Cerebellar cortex (tissue), 1 donor: Measurements from ENCODE around the gene USP12.
"Not testable (repeated sequence)": the region's sequence is repeated elsewhere in the genome, so short reads cannot be mapped to it uniquely, and the experiment has no call there.

Source experiments
- DNase-seq: peaks from one replicate; pipeline ENCODE4 v3.0.0-alpha.2; 2015; ENCODE audit warnings: low spot score

Gene USP12

DNA sequence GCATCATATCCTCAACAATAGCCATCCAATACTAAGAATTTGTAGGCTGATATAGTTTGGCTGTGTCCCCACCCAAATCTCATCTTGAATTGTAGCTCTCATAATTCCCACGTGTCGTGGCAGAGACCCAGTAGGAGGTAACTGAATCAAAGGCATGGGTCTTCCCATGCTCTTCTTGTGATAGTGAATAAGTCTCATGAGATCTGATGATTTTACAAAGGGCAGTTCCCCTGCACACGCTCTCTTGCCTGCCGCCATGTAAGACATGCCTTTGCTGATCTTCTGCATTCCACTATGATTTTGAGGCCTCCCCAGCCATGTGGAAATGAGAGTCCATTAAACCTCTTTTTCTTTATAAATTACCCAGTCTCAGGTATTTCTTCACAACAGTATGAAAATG lies 48.2 kb downstream of the USP12 start:
- not testable (repeated sequence) for DNase-seq

DNA sequence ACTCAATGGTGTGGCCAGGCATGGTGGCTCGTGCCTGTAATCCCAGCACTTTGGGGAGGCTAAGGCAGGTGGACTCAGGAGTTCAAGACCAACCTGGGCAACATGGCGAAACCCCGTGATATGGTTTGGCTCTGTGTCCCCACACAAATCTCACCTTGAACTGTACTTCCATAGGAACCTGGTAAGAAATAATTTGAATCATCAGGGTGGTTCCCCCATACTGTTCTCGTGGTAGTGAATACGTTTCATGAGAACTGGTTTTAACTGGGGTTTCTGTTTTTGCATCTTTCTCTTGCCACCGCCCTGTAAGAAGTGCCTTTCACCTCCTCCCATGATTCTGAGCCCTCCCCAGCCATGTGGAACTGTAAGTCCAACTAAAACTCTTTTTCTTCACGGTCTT lies 49.6 kb downstream of the USP12 start:
- no peak for DNase-seq

DNA sequence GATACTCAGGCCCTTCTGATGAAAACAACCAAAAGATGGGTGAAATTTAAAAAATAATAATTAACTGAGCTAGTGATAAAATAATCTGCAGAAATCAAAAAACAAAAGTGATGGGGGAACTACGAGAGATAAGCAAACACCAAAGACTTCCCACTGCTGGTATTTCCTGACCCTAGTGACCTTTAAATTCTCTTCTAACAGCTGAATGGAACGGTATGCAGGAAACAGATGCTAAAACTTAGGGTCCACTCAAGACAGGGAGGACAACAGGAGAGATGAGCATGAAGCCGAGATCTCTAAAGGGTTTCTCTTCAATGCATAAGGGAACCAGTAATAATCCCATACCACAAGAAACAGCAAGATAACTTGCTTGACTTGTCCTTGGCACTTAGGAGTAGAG lies 50.8 kb downstream of the USP12 start:
- no peak for DNase-seq

DNA sequence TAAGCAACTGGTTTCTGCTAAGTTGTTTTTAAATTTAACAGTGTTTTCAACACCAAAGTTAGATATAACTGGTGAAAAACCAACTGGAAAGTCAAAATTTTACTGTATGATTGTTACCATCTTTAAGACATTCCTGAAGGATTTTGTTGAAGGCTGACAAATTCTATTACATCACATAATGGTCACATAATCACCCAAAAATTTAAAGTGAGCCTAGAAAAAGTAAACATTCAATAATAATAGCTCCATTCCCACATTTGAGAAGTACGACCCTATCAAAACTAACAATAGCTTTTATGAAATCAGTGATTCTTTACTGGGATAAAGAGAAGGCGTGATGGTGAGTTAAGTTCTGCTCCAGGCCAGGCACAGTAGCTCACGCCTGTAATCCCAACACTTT lies 51.6 kb downstream of the USP12 start:
- no peak for DNase-seq

DNA sequence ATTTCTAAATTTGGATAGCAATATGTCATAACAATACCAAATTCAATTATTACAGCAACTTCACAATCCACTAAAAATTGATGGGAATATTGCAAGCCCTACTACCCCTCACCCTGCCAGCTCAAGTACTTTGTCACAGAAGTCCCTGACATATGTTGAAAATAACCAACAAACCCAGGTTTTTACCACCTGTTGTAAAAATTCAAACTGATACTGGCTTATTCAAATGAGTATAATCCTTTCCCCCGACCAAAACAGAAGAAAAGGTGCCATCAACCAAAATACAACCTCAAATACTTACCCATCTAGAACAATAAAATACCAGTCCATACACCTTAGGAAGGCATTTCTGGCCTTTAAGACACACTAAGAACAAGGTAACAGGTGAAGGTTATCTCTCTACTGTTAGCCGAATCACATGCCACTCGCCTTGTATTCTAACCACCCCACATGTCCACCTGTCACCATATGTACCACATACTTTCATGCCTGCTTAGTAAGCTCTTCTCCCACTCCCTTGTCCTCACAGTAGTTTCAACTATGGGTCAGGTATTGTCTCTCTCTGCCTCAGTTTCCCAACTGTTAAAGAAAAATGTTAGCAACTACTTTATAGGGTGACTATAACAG lies 53.1 kb downstream of the USP12 start:
- no peak for DNase-seq

DNA sequence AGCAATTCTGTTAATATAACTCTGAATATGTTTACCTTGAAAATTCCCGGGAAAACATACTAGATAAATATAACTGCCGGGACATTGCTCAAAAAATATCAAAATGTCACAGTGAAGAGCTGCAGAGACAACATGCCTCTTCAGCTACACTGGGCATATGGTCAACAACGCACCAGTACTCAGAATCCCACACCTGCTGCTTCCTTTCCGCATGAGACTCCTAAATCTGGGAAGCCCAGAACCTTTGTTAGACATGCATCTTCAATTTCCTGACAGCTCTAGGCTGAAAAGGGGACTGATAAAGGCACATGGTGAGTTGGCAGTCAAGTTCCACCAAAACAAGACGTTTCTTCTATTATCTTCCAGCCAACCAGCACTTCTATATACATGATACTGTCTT lies 53.7 kb downstream of the USP12 start:
- peak; percentile 84 for DNase-seq

DNA sequence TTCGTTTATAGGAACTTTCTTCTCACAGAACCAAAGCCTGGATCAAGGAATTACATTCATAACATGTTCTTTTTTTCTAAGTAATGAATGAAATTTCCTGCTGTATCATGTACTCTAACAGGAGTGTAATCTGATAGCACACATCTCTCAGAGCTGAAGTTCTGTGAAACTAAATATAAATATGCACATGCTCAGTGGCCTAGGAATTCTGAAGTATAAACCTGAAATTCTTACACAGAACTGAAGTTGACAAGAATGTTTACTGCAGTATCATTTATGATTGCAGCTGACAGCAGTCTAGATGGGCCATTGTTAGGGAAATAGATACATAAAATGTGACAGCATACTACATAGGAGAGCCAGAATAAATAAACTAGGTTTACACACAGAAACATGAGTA lies 54.5 kb downstream of the USP12 start:
- no peak for DNase-seq

DNA sequence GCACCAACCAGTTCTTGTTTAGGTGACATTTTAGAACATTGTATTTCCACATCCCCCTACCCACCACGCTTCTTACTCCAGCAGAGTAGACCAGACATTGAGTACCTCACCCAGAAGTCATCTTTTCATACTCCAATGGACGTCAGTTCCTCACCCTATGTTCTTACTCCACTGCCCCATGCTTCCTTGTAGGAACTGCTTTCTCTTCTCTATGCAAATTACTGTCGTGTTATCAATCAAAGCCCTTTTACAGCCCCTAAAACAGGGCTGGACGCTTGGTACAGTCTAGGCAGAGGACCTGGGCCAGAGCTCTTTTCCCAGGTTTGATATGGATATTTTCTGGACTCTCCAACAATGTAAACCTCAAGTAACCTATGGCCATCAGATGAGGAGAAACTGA lies 58.2 kb downstream of the USP12 start:
- DNase-seq: no peak

DNA sequence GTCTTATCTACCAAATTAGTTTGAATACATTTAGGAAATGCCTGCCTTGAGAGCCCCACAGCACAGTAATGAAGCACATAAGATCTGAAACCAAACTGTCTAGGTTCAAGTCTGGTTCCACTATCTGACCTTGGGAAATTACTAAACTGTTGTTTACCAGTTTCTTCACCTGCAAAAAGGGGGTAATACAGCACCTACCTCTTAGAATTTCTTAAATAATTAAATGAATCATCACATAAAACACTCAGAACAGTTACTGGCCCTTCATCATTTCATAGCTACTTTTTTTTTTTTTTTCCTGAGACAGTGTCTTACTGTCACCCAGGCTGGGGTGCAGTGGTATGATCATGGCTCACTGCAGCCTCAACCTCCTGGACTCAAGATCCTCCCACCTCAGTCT lies 59.6 kb downstream of the USP12 start:
- DNase-seq: no peak

DNA sequence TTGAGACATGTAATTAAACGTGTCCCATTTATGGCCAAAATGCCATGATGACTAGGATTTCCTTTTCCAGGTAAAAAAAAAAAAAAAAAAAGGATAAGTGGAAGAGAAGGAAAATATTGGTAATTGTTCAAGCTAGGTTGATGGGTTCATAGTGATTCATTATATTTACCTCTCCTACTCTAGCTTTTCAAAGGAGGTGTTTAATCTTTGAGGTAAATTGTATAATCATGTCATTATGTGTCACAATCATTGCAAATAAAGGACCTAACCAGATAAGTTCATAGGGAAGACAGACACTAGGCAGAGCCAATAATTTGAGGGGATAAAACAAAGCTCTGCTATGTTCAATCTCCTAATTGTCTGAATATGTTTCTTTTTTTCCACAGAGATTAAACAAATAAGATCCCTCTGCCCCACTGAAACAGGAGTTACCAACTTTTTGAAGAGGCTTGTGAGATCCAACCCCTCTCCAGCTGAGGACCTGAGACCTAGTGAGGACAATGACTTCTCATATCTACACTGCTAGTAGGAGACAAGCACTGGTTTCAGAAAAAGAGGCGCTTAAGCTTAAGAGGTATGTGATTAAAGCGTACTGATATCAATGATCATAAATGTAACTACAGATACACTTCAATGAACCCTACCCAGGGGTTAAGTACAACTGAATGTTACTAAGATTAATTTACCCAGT lies 61.4 kb downstream of the USP12 start:
- no peak for DNase-seq

DNA sequence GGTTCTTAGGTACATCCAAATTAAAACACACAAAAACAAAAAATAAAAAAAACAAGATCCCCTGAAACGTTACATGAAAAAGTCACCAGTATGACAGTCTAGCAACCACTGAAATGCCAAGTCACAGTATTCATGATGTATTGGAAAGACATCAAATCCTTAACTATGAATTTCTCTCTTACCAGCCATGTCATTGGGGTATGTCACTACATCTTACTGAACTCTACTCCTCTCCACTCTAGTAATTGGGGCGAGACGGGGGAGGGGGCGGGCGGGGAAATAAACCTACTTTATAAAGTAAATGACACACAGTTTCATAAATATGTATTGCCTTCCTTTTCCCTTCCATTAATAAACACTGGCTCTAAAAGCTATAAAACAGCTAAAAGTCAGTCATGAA lies 65.5 kb downstream of the USP12 start:
- no peak for DNase-seq

DNA sequence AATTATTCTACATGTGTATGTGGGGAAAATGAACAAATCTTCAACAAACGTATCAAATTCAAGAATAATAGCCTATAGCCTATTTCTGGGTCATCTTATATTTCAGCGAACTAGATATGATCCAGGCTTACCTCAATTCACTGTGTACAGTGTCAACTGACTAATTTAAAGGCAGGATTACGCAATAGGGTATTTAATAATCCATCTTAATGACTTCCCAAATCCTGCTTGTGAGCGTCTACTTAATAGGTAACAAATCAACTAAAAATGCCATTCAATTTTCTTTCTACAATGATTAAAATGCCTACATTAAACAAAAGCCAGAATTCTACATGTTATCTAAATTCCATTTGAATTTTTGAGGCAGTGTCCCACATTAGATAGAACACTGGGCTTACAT lies 67.0 kb downstream of the USP12 start:
- DNase-seq: no peak

DNA sequence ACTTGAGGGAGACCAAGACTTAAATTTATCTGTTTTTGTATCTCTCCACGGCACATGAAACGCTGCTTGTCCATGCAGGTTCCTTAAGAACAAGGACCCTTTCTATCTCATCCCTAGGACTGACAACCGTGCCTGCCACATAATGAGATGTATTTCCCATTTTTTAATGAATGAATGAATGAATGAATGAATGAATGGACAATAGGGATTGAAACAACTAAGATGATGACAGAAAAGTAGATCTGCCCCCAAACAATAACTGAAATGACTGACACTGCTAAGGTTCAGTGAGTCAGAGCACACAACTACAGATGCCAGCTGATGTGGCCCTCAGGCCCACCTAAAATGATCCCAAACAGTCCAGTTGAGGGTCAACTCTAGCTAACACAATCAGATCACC lies 69.8 kb downstream of the USP12 start:
- no peak for DNase-seq

DNA sequence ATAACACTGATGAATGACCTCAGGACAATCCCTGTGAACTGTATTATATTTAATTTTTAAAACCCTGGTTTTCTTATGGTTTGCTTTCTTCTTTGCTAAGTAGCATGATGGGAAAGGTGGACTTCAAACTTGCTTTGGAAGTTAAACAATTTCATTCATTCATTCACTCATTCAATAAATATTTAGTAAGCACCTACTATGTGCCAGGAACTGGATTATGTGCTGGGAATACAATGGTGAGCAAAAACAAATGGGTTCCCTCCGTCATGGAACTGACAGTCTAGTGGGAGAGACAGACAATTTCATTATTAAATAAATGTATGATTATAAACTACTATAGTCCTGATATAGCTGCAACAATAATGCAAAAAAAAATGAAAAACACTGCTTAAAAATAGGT lies 70.3 kb downstream of the USP12 start:
- DNase-seq: no peak

DNA sequence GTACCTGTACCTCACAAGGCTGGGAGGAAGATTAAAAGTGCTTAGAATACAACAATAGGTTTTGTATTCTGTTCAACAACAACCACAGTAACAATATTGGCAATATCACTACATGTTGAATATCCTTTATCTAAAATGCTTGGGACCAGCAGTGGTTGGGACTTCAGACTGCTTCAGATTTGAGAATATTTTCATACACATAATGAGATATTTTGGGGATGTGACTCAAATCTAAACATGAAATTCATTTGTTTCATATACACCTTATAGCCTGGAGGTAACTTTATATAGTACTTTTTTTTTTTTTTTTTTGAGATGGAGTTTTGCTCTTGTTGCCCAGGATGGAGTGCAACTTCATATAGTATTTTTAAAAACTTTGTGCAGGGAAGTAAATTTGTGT lies 73.9 kb downstream of the USP12 start:
- no peak for DNase-seq

DNA sequence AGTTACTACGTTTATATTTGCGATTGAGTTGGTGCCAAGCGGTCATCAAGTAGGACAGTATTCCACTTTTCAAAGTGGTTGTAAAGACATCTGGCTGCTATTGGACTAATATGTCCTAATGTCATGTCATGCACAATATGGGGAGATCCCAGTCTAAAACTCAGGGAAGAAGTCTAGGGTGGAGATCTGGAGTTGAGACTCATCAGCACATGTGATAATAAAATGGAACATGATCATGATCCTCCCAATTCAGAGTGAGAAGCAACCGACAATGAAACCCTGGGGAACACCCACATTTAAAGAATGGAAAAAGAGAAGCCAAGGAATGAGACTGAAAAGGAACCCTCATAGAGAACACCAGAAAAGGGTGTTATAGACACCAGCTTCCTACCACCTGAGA lies 80.2 kb downstream of the USP12 start:
- DNase-seq: no peak

DNA sequence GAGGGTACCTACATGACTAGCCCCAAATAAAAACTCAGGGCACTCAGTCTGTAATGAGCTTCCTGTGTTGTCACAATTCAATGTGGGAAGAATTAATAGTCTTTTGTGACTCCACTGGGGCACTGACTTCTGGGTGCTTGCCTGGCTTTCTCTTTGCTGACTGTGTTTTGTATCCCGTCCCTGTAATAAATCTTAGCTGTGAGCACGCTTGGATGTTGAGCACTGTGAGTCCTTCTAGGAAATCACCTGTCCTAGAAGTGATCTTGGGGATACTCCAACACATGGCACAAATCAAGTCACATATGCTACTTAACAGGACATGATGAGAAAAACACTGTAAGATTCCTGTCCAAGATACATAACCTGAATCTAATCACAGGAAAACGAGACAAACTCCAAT lies 83.0 kb downstream of the USP12 start:
- peak; percentile 36 for DNase-seq

DNA sequence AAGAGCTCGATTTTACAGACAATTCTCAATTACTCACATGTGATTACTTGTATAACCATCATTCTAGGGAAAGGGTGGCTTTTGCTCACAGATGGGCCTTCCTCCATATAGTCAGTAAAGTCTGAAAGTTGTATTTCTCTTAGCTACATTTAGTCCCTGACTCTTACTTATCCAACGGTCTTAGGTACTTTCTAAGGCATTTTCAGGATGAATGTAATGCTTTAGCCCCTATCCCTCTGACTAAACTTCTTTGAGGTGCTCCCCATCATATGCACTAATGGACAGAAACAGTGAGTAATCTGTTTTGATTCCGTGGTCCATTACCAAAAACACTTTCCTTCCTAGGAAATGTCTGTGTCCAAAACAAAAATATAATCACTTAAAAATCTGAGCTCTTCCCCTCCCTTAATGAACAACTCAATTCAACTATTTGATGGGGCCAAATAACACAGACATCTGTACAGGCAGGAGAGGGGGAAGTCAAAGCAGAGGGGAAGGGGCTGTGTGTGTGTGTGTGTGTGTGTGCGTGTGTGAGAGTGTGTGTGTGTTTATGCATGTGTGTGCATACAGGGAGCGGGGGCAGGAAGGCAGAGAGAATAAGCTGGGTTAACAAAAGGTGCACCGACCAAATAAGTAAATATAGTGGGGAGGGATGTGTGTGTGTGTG lies 84.9 kb downstream of the USP12 start:
- DNase-seq: no peak

DNA sequence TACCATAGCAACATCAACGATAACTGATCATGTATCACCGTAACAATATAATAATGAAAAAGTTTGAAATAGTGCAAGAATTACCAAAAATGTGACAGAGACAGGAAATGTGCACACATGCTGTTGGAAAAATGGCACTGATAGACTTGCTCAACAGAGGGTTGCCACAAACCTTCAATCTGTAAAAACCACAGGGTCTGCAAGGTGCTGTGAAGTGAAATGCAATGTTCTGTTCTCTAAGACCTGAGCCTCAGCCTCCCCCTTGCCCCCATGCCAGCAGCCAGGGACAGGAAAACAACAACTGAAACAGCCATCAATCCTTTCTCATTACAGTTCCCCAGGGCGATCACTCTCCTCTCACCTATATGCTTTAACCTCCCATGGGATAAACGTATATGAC lies 88.4 kb downstream of the USP12 start:
- no peak for DNase-seq

DNA sequence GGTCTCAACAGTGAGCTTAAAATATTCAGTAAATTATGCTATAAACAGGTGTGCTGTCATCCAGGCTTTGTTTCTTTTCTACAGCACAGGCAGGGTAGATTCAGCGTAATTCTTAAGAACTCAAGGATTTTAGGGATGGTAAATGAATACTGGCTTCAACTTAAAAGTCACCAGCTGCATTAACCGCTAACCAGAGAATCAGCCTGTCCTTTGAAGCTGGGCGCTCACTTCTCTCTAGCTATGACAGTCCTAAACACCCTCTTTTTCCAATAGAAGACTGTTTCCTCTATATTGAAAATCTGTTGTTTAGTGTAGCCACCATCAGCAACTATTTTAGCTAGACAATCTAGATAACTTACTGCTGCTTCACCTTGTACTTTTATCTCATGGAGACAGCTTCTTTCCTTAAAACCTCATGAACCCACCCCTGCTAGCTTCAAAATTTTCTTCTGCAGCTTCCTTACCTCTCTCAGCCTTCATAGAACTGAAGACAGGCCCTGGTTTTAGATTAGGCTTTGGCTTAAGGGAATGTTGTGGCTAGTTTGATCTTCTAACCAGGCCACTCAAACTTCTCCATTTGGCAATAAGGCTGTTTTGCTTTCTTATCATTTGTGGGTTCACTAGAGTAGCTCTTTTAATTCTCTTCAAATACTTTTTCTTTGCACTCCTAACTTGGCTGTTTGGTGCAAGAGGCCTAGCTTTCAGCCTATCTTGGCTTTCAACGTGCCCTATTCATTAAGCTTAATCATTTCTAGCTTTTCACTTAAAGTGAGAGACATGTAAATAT lies 89.5 kb downstream of the USP12 start:
- DNase-seq: no peak

DNA sequence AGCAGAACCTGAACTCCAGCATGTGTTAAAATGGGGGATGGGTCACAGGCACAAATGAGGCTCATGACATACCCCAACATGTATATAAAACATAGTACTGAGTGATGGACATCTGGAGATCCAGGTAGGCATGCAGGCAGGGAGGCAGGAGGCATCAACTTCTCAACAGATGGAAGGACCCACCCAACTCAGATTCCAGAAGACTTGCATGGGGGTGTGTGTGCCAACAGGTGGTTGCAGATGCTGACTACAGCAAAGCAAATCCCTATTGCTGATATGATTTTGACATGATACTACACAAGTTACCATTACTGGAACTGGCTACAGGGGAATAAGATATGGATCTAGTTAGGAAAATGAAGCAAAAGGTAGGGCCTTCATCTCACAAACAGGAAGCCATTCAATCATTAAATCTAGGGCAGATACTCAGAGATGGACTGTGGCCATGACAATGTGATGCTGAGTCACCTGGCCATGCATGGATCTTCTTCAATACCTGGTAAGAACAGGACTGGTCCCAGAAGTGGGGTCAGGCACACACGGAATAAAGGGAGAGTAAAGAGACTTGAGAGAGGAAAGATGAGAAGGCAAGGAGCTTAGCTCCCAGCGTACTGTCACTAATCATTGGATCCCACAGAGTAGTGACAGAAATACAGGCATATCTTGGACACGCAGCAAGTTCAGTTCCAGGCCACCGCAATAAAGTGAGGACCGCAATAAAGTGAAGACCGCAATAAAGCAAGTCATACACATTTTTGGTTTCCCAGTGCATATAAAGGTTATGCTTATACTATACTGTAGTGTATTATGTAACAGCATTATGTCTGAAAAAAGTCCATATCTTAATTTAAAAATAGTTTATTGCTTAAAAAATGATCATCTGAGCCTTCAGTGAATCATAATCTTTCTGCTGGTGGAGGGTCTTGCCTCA lies 91.3 kb downstream of the USP12 start:
- no peak for DNase-seq
